HAP-1 (cell line): ENCODE data around the gene KBTBD7.

ENCODE experiments used
- DNase-seq, 2 experiments: peaks; one replicate each; pipeline ENCODE4 v3.0.0-alpha.2; 2016 to 2020; ENCODE audit warnings: low spot score in 2 of 2
- H3K27me3 ChIP-seq: fragments of 250-450 bp; sonication (Bioruptor Pico); 2 replicates; pipeline ENCODE4 v1.5.1; 2020; ENCODE audit warnings: low read depth, mild to moderate bottlenecking, moderate library complexity
- H3K36me3 ChIP-seq: fragments of 250-450 bp; sonication (Bioruptor Pico); replicated peaks from 2 replicates; pipeline ENCODE4 v1.5.1; 2020; ENCODE audit warnings: mild to moderate bottlenecking
- H3K4me1 ChIP-seq: fragments of 250-450 bp; sonication (Bioruptor Pico); 2 replicates; pipeline ENCODE4 v1.5.1; 2020; ENCODE audit warnings: mild to moderate bottlenecking
- H3K4me3 ChIP-seq: fragments of 250-450 bp; sonication (Bioruptor Pico); 2 replicates; pipeline ENCODE4 v1.5.1; 2020; ENCODE audit warnings: mild to moderate bottlenecking, moderate library complexity
- H3K9me3 ChIP-seq: fragments of 250-450 bp; sonication (Bioruptor Pico); 2 replicates; pipeline ENCODE4 v1.5.1; 2020; ENCODE audit warnings: mild to moderate bottlenecking, moderate library complexity
- in situ Hi-C: fragments of 300-500 bp; cut with MboI; formaldehyde crosslinking; loops from 3 replicates; pipeline ENCODE4 v1.14.3; 2020; ENCODE audit warnings: low sequenced_read_pairs, inconsistent platforms, mixed read lengths

Gene KBTBD7

GRCh38 chr13:41213316-41213715 is 18.9 kb upstream of the KBTBD7 start:
- H3K4me1 ChIP-seq, result no peaks in the 10 kb centered on the region
- H3K27me3 ChIP-seq, result no peaks in the 10 kb centered on the region
- H3K4me3 ChIP-seq, result no peak overlapping the region
- peaks cover 2% of the 10 kb centered on the region; the same call in 1 of the 2 replicates for H3K9me3 ChIP-seq
- no peak for DNase-seq
- in situ Hi-C loops, result no loop called here
- no peaks in the 10 kb centered on the region for H3K36me3 ChIP-seq

GRCh38 chr13:41212881-41213280 is 18.5 kb upstream of the KBTBD7 start:
- in situ Hi-C loops, result no loop called here
- Histone ChIP-seq H3K27me3 (no peaks in the 10 kb centered on the region), H3K4me3 (no peak overlapping the region), H3K36me3 (no peaks in the 10 kb centered on the region), H3K9me3 (peaks cover 2% of the 10 kb centered on the region; the same call in 1 of the 2 replicates), H3K4me1 (no peaks in the 10 kb centered on the region)
- DNase-seq, result no peak

GRCh38 chr13:41211062-41211461 is 16.7 kb upstream of the KBTBD7 start:
- in situ Hi-C loops, result no loop called here

GRCh38 chr13:41206467-41206866 is 12.1 kb upstream of the KBTBD7 start:
- Histone ChIP-seq H3K9me3 (peaks cover 2% of the 10 kb centered on the region; the same call in 1 of the 2 replicates), H3K4me3 (no peak overlapping the region), H3K27me3 (no peaks in the 10 kb centered on the region), H3K36me3 (no peaks in the 10 kb centered on the region), H3K4me1 (no peaks in the 10 kb centered on the region)
- in situ Hi-C loops, result no loop called here
- no peak for DNase-seq

More at GRCh38 chr13:41211062-41211461, 16.7 kb upstream of the KBTBD7 start:
- H3K4me3 ChIP-seq, result no peak overlapping the region
- H3K27me3 ChIP-seq, result no peaks in the 10 kb centered on the region
- peaks cover 2% of the 10 kb centered on the region; the same call in 1 of the 2 replicates for H3K9me3 ChIP-seq
- H3K36me3 ChIP-seq, result no peaks in the 10 kb centered on the region
- DNase-seq, result no peak
- no peaks in the 10 kb centered on the region for H3K4me1 ChIP-seq

GRCh38 chr13:41203810-41204209 is 9.4 kb upstream of the KBTBD7 start:
- no peak for DNase-seq
- H3K4me3 ChIP-seq, result no peak overlapping the region
- in situ Hi-C loops, result no loop called here

GRCh38 chr13:41200126-41200525 is 5.8 kb upstream of the KBTBD7 start:
- H3K4me1 ChIP-seq, result no peaks in the 10 kb centered on the region
- H3K27me3 ChIP-seq, result no peaks in the 10 kb centered on the region
- H3K4me3 ChIP-seq, result no peak overlapping the region
- no peaks in the 10 kb centered on the region for H3K36me3 ChIP-seq
- in situ Hi-C loops, result no loop called here
- no peak for DNase-seq
- H3K9me3 ChIP-seq, result no peaks in the 10 kb centered on the region

More at GRCh38 chr13:41203810-41204209, 9.4 kb upstream of the KBTBD7 start:
- no peaks in the 10 kb centered on the region for H3K27me3 ChIP-seq
- H3K9me3 ChIP-seq, result no peaks in the 10 kb centered on the region
- H3K4me1 ChIP-seq, result no peaks in the 10 kb centered on the region
- H3K36me3 ChIP-seq, result no peaks in the 10 kb centered on the region

- Histone ChIP-seq H3K36me3 (no peaks in the 10 kb centered on the region), H3K4me3 (no peak overlapping the region), H3K27me3 (no peaks in the 10 kb centered on the region), H3K9me3 (no peaks in the 10 kb centered on the region), H3K4me1 (peaks cover 3% of the 10 kb centered on the region; the same call in 1 of the 2 replicates)
- no peak for DNase-seq
- in situ Hi-C loops, result loop anchor here (10.0 kb wide), 1 partner anchor 65 kb away; the partner anchor contains the start of gene KBTBD6
Observed at GRCh38 chr13:41199526-41199925, 5.2 kb upstream of the KBTBD7 start.

GRCh38 chr13:41199079-41199478 is 4.7 kb upstream of the KBTBD7 start:
- Histone ChIP-seq H3K4me1 (peaks cover 3% of the 10 kb centered on the region; the same call in 1 of the 2 replicates), H3K9me3 (no peaks in the 10 kb centered on the region), H3K27me3 (no peaks in the 10 kb centered on the region), H3K4me3 (no peak overlapping the region), H3K36me3 (no peaks in the 10 kb centered on the region)
- no peak for DNase-seq
- in situ Hi-C loops, result loop anchor here (10.0 kb wide), 1 partner anchor 64 kb away; the partner anchor contains the start of gene KBTBD6

- Histone ChIP-seq H3K36me3 (no peaks in the 10 kb centered on the region), H3K4me3 (no peak overlapping the region), H3K27me3 (no peaks in the 10 kb centered on the region), H3K9me3 (0 out of 2 replicates have a peak, but pooled peaks cover 2% of the 10 kb centered on the region), H3K4me1 (peaks cover 3% of the 10 kb centered on the region; the same call in 1 of the 2 replicates)
- no peak for DNase-seq
- in situ Hi-C loops, result loop anchor here (10.0 kb wide), 1 partner anchor 62 kb away; the partner anchor contains the start of gene KBTBD6
Observed at GRCh38 chr13:41196620-41197019, 2.3 kb upstream of the KBTBD7 start.

GRCh38 chr13:41196011-41196410 is 1.6 kb upstream of the KBTBD7 start:
- DNase-seq, result no peak
- in situ Hi-C loops, result loop anchor here (10.0 kb wide), 1 partner anchor 61 kb away; the partner anchor contains the start of gene KBTBD6
- H3K9me3 ChIP-seq, result 0 out of 2 replicates have a peak, but pooled peaks cover 2% of the 10 kb centered on the region
- H3K4me1 ChIP-seq, result peaks cover 3% of the 10 kb centered on the region; the same call in 1 of the 2 replicates
- H3K36me3 ChIP-seq, result no peaks in the 10 kb centered on the region
- no peak overlapping the region for H3K4me3 ChIP-seq
- no peaks in the 10 kb centered on the region for H3K27me3 ChIP-seq

GRCh38 chr13:41193469-41193868 is 900 bp downstream of the KBTBD7 start:
- no peak overlapping the region for H3K4me3 ChIP-seq
- peaks cover 3% of the 10 kb centered on the region; the same call in 1 of the 2 replicates for H3K4me1 ChIP-seq
- DNase-seq, result no peak
- H3K36me3 ChIP-seq, result no peaks in the 10 kb centered on the region
- no peaks in the 10 kb centered on the region for H3K27me3 ChIP-seq
- in situ Hi-C loops, result loop anchor here (10.0 kb wide), 1 partner anchor 59 kb away; the partner anchor contains the start of gene KBTBD6
- 0 out of 2 replicates have a peak, but pooled peaks cover 2% of the 10 kb centered on the region for H3K9me3 ChIP-seq

GRCh38 chr13:41188584-41188983 is 5.8 kb downstream of the KBTBD7 start:
- H3K4me1 ChIP-seq, result no peaks in the 10 kb centered on the region
- in situ Hi-C loops, result no loop called here
- no peak for DNase-seq
- no peak overlapping the region for H3K4me3 ChIP-seq
- no peaks in the 10 kb centered on the region for H3K36me3 ChIP-seq
- H3K9me3 ChIP-seq, result 0 out of 2 replicates have a peak, but pooled peaks cover 2% of the 10 kb centered on the region
- no peaks in the 10 kb centered on the region for H3K27me3 ChIP-seq

GRCh38 chr13:41186481-41186880 is 7.9 kb downstream of the KBTBD7 start:
- H3K9me3 ChIP-seq, result no peaks in the 10 kb centered on the region
- H3K27me3 ChIP-seq, result no peaks in the 10 kb centered on the region
- H3K4me1 ChIP-seq, result no peaks in the 10 kb centered on the region
- DNase-seq, result no peak
- H3K36me3 ChIP-seq, result no peaks in the 10 kb centered on the region
- in situ Hi-C loops, result no loop called here
- H3K4me3 ChIP-seq, result no peak overlapping the region

- in situ Hi-C loops, result no loop called here
- Histone ChIP-seq H3K4me1 (no peaks in the 10 kb centered on the region; the same call in 1 of the 2 replicates), H3K9me3 (no peaks in the 10 kb centered on the region), H3K27me3 (no peaks in the 10 kb centered on the region), H3K4me3 (no peak overlapping the region), H3K36me3 (no peaks in the 10 kb centered on the region)
- DNase-seq, result no peak
Observed at GRCh38 chr13:41182231-41182630, 12.1 kb downstream of the KBTBD7 start.
